HepG2 (cell line): ENCODE measurements around the gene BABAM1. TPM values are rescaled to one million over a fixed set of nuclear protein-coding genes. Genes with fewer than 3 reads are reported as not detected.
A peak's percentile ranks its signal among the peaks of the same experiment; 100 is the strongest.

Source experiments
- ARNT ChIP-seq: fragments of 450-650 bp; IDR thresholded peaks from 2 replicates; pipeline ENCODE4 v1.6.1; 2017
- CBFB ChIP-seq: sonication (generic); formaldehyde crosslinking; IDR thresholded peaks from 2 replicates; pipeline ENCODE4 v1.4.0; 2020; ENCODE audit warnings: missing genetic modification reagents
- DR1 ChIP-seq: sonication (generic); formaldehyde crosslinking; IDR thresholded peaks from 2 replicates; pipeline ENCODE4 v1.8.0; 2021; ENCODE audit warnings: mild to moderate bottlenecking, missing genetic modification reagents, inconsistent platforms
- FOXC1 ChIP-seq: sonication (generic); formaldehyde crosslinking; IDR thresholded peaks from 2 replicates; pipeline ENCODE4 v1.8.0; 2022; ENCODE audit warnings: mild to moderate bottlenecking, missing genetic modification reagents, borderline replicate concordance
- JARID2 ChIP-seq: sonication (generic); formaldehyde crosslinking; IDR thresholded peaks from 2 replicates; pipeline ENCODE4 v1.8.1; 2023; ENCODE audit warnings: missing genetic modification reagents, inconsistent platforms; ENCODE audit not compliant: insufficient replicate concordance
- MAFG ChIP-seq: sonication (generic); formaldehyde crosslinking; IDR thresholded peaks from 2 replicates; pipeline ENCODE4 v1.5.1; 2020; ENCODE audit warnings: mild to moderate bottlenecking, missing genetic modification reagents
- MED1 ChIP-seq: sonication (generic); formaldehyde crosslinking; IDR thresholded peaks from 2 replicates; pipeline ENCODE4 v1.4.0; 2020; ENCODE audit warnings: missing genetic modification reagents
- MLXIP ChIP-seq: sonication (generic); formaldehyde crosslinking; IDR thresholded peaks from 2 replicates; pipeline ENCODE4 v1.9.0; 2021; ENCODE audit warnings: missing genetic modification reagents, borderline replicate concordance
- MYC ChIP-seq: sonication (generic); formaldehyde crosslinking; IDR thresholded peaks from 2 replicates; pipeline ENCODE4 v1.9.0; 2021; ENCODE audit warnings: missing genetic modification reagents, borderline replicate concordance
- POGK ChIP-seq: sonication (generic); formaldehyde crosslinking; conservative IDR thresholded peaks from 2 replicates; pipeline ENCODE4 v1.8.0; 2022; ENCODE audit warnings: mild to moderate bottlenecking, moderate library complexity, missing genetic modification reagents
- POGZ ChIP-seq: sonication (generic); formaldehyde crosslinking; IDR thresholded peaks from 2 replicates; pipeline ENCODE4 v1.4.0; 2020; ENCODE audit warnings: mild to moderate bottlenecking, missing genetic modification reagents
- RARG ChIP-seq: sonication (generic); formaldehyde crosslinking; IDR thresholded peaks from 2 replicates; pipeline ENCODE4 v1.4.0; 2020; ENCODE audit warnings: low read depth, mild to moderate bottlenecking, missing genetic modification reagents
- TARDBP ChIP-seq: sonication (generic); formaldehyde crosslinking; IDR thresholded peaks from 2 replicates; pipeline ENCODE4 v1.8.0; 2022; ENCODE audit warnings: mild to moderate bottlenecking, missing genetic modification reagents
- TERF1 ChIP-seq: sonication (generic); formaldehyde crosslinking; IDR thresholded peaks from 2 replicates; pipeline ENCODE4 v1.8.0; 2022; ENCODE audit warnings: mild to moderate bottlenecking, missing genetic modification reagents, moderate library complexity
- TMF1 ChIP-seq: sonication (generic); formaldehyde crosslinking; IDR thresholded peaks from 2 replicates; pipeline ENCODE4 v1.8.1; 2022; ENCODE audit warnings: low read depth, missing genetic modification reagents
- ZBTB42 ChIP-seq: sonication (generic); formaldehyde crosslinking; IDR thresholded peaks from 2 replicates; pipeline ENCODE4 v1.5.0; 2020; ENCODE audit warnings: mild to moderate bottlenecking, missing genetic modification reagents
- ZNF331 ChIP-seq: sonication (generic); formaldehyde crosslinking; IDR thresholded peaks from 2 replicates; pipeline ENCODE4 v1.4.0; 2020; ENCODE audit warnings: missing genetic modification reagents
- ZNF34 ChIP-seq: sonication (generic); formaldehyde crosslinking; IDR thresholded peaks from 2 replicates; pipeline ENCODE4 v1.4.0; 2020; ENCODE audit warnings: mild to moderate bottlenecking, missing genetic modification reagents, borderline replicate concordance
- ZNF484 ChIP-seq: sonication (generic); formaldehyde crosslinking; IDR thresholded peaks from 2 replicates; pipeline ENCODE4 v1.5.1; 2020; ENCODE audit warnings: mild to moderate bottlenecking, low read depth, missing genetic modification reagents, borderline replicate concordance
- ZNF577 ChIP-seq: sonication (generic); formaldehyde crosslinking; IDR thresholded peaks from 2 replicates; pipeline ENCODE4 v1.4.0; 2020; ENCODE audit warnings: mild to moderate bottlenecking, low read depth, missing genetic modification reagents, borderline replicate concordance
- ZNF598 ChIP-seq: sonication (generic); formaldehyde crosslinking; IDR thresholded peaks from 2 replicates; pipeline ENCODE4 v1.5.1; 2020; ENCODE audit warnings: mild to moderate bottlenecking, missing genetic modification reagents, borderline replicate concordance
- ZNF629 ChIP-seq: sonication (generic); formaldehyde crosslinking; conservative IDR thresholded peaks from 2 replicates; pipeline ENCODE4 v1.5.0; 2020; ENCODE audit warnings: missing genetic modification reagents
- ZNF790 ChIP-seq: sonication (generic); formaldehyde crosslinking; IDR thresholded peaks from 2 replicates; pipeline ENCODE4 v1.8.0; 2022; ENCODE audit warnings: missing genetic modification reagents, mild to moderate bottlenecking, borderline replicate concordance
- ZNF792 ChIP-seq: IDR thresholded peaks from 2 replicates; pipeline ENCODE4 v1.6.1; 2016
- ZSCAN12 ChIP-seq: sonication (generic); formaldehyde crosslinking; IDR thresholded peaks from 2 replicates; pipeline ENCODE4 v1.9.0; 2021; ENCODE audit warnings: mild to moderate bottlenecking, missing genetic modification reagents
- ZSCAN22 ChIP-seq: sonication (generic); formaldehyde crosslinking; IDR thresholded peaks from 2 replicates; pipeline ENCODE4 v1.4.0; 2020; ENCODE audit warnings: mild to moderate bottlenecking, missing genetic modification reagents
- polyA plus RNA-seq, 8 experiments: library from polyadenylated mRNA; depleted of rRNA in 3 of 8; stranded (reverse) in 7 of 8; unstranded in 1 of 8; fragments of >200 nt; fragmentation: Illumina TruSeq in 4 of 8; extraction: Trizol in 4 of 8; gene quantifications; 2 replicates each; pipeline versions ENCODE4 v1.2.1 to v1.2.3, GENCODE V29; 2011 to 2016; ENCODE audit warnings: low read depth in 4 of 8, missing spikeins in 1 of 8, mixed read lengths in 1 of 8; ENCODE audit not compliant: insufficient read depth in 1 of 8
- total RNA-seq, 5 experiments: library from RNA; depleted of rRNA; stranded (reverse); fragments of >200 nt; fragmentation: Illumina TruSeq; extraction: Trizol; gene quantifications; 2 replicates each; pipeline ENCODE4 v1.2.3, GENCODE V29; 2016; ENCODE audit warnings: low read depth in 1 of 5

BABAM1 gene
- total and polyA plus RNA-seq, 2 of the 13 experiments (the other 11 are each of a cell fraction or from before 2014, with no cell fraction given) = 70.0 to 82.0 TPM

GRCh38 chr19:17305517-17306284 lies 38.5 kb downstream of the BABAM1 start, which contains the start of gene MRPL34 (continued):
- TF ChIP-seq ZNF34 (no peak), ZBTB42 (CRISPR knock-in tag) (no peak; the same call in 1 of the 2 replicates), TERF1 (CRISPR knock-in tag) (no peak), MAFG (CRISPR knock-in tag) (no peak), FOXC1 (CRISPR knock-in tag) (no peak; the same call in 1 of the 2 replicates), MYC (CRISPR knock-in tag) (no peak; the same call in none of the 2 replicates), TMF1 (CRISPR knock-in tag) (no peak), JARID2 (peak; percentile 49), RARG (no peak), ZNF790 (CRISPR knock-in tag) (no peak), ZNF629 (CRISPR knock-in tag) (no peak), ZNF577 (CRISPR knock-in tag) (no peak), CBFB (no peak), DR1 (peak; percentile 63), ARNT (no peak), ZNF331 (peak; percentile 48; the same call in 1 of the 2 replicates), ZSCAN12 (CRISPR knock-in tag) (no peak), ZNF598 (CRISPR knock-in tag) (no peak), MLXIP (CRISPR knock-in tag) (no peak), ZSCAN22 (CRISPR knock-in tag) (no peak), TARDBP (CRISPR knock-in tag) (peak; percentile 74), POGZ (CRISPR knock-in tag) (no peak), ZNF792 (CRISPR knock-in tag) (0 out of 2 replicates have a peak, but pooled peaks have one; percentile 51), MED1 (CRISPR knock-in tag) (peak; percentile 46; the same call in 1 of the 2 replicates), POGK (peak; percentile 75), ZNF484 (peak; percentile 62; the same call in 1 of the 2 replicates)
